GM23338 (cell line): ENCODE data around the gene RHOG. TPM values are rescaled to one million over a fixed set of nuclear protein-coding genes. Genes with fewer than 3 reads are reported as not detected.

Experiments used
- ATAC-seq: fragments of 200-7000 bp; cut with Tn5 transposase; 3 replicates; pipeline ENCODE4 v1.9.1; 2020
- DNase-seq: peaks from one replicate; pipeline ENCODE4 v3.0.0-alpha.2; 2015; ENCODE audit warnings: low spot score
- H2AFZ ChIP-seq: fragments of 200-600 bp; sonication (generic); 2 replicates; pipeline ENCODE4 v1.8.0; 2016; ENCODE audit warnings: antibody characterized with exemption, mild to moderate bottlenecking, moderate library complexity
- H3F3A ChIP-seq: fragments of 200-600 bp; sonication (generic); replicated peaks from 2 replicates; pipeline ENCODE4 v1.8.0; 2017; ENCODE audit warnings: antibody characterized with exemption, mixed run types, low read depth
- H3K27ac ChIP-seq: fragments of 200-600 bp; sonication (generic); 2 replicates; pipeline ENCODE4 v1.6.1; 2016; ENCODE audit warnings: low read depth
- H3K27me3 ChIP-seq: fragments of 200-600 bp; sonication (generic); 2 replicates; pipeline ENCODE4 v1.8.0; 2016; ENCODE audit warnings: mild to moderate bottlenecking, mixed run types, moderate library complexity; ENCODE audit not compliant: insufficient read depth
- H3K36me3 ChIP-seq: fragments of 200-600 bp; sonication (generic); 2 replicates; pipeline ENCODE4 v1.8.0; 2016; ENCODE audit warnings: mild to moderate bottlenecking; ENCODE audit not compliant: insufficient read depth
- H3K4me1 ChIP-seq: fragments of 200-600 bp; sonication (generic); 2 replicates; pipeline ENCODE4 v1.8.0; 2016; ENCODE audit warnings: mild to moderate bottlenecking, moderate library complexity; ENCODE audit not compliant: insufficient read depth
- H3K4me2 ChIP-seq: fragments of 200-600 bp; sonication (generic); 2 replicates; pipeline ENCODE4 v1.7.1; 2017; ENCODE audit warnings: mixed run types
- H3K4me3 ChIP-seq: fragments of 200-600 bp; sonication (generic); 2 replicates; pipeline ENCODE4 v1.6.1; 2016; ENCODE audit warnings: mixed run types
- H3K79me2 ChIP-seq: fragments of 200-600 bp; sonication (generic); replicated peaks from 2 replicates; pipeline ENCODE4 v1.8.0; 2017; ENCODE audit warnings: mild to moderate bottlenecking; ENCODE audit not compliant: insufficient read depth
- H3K9me2 ChIP-seq: fragments of 200-600 bp; sonication (generic); 2 replicates; pipeline ENCODE4 v1.8.0; 2017; ENCODE audit not compliant: insufficient read depth
- H4K20me1 ChIP-seq: fragments of 200-600 bp; sonication (generic); replicated peaks from 2 replicates; pipeline ENCODE4 v1.8.0; 2017; ENCODE audit warnings: mild to moderate bottlenecking; ENCODE audit not compliant: insufficient read depth
- H3K27ac Mint-ChIP-seq: 2 replicates; pipeline ENCODE4 v1.8.0; 2020; ENCODE audit warnings: inconsistent platforms, mild to moderate bottlenecking, moderate library complexity, mixed read lengths
- H3K27me3 Mint-ChIP-seq: 3 replicates; pipeline ENCODE4 v1.8.0; 2022; ENCODE audit warnings: low read depth, mild to moderate bottlenecking, moderate library complexity, mixed read lengths, inconsistent platforms; ENCODE audit not compliant: insufficient read depth, poor library complexity
- H3K36me3 Mint-ChIP-seq: 3 replicates; pipeline ENCODE4 v1.8.0; 2021; ENCODE audit warnings: low read depth, mild to moderate bottlenecking, inconsistent platforms, moderate library complexity, mixed read lengths
- H3K4me1 Mint-ChIP-seq: 3 replicates; pipeline ENCODE4 v1.8.0; 2020; ENCODE audit warnings: mild to moderate bottlenecking, inconsistent platforms, mixed read lengths
- H3K4me3 Mint-ChIP-seq: 3 replicates; pipeline ENCODE4 v1.8.0; 2021; ENCODE audit warnings: moderate library complexity, mild to moderate bottlenecking, inconsistent platforms, mixed read lengths
- H3K9me3 Mint-ChIP-seq: 3 replicates; pipeline ENCODE4 v1.8.0; 2020; ENCODE audit warnings: moderate library complexity, mild to moderate bottlenecking, inconsistent platforms, mixed read lengths
- CREB1 ChIP-seq: fragments of 250-450 bp; sonication (Bioruptor Pico); IDR thresholded peaks from 2 replicates; pipeline ENCODE4 v1.5.0; 2020; ENCODE audit warnings: low read depth, mild to moderate bottlenecking, moderate library complexity
- EZH2 ChIP-seq: fragments of 200-600 bp; sonication (generic); IDR thresholded peaks from one replicate; pipeline ENCODE4 v1.8.0; 2017; ENCODE audit warnings: antibody characterized with exemption, mild to moderate bottlenecking, low read depth; ENCODE audit not compliant: unreplicated experiment
- EZH2phosphoT487 ChIP-seq: fragments of 200-600 bp; sonication (generic); IDR thresholded peaks from one replicate; pipeline ENCODE4 v1.8.1; 2018; ENCODE audit warnings: antibody characterized with exemption; ENCODE audit not compliant: unreplicated experiment
- JUNB ChIP-seq: IDR thresholded peaks from one replicate; pipeline ENCODE4 v1.6.1; 2016; ENCODE audit warnings: antibody characterized with exemption; ENCODE audit not compliant: unreplicated experiment
- NANOG ChIP-seq: IDR thresholded peaks from 2 replicates; pipeline ENCODE4 v1.6.1; 2016; ENCODE audit warnings: antibody characterized with exemption, borderline replicate concordance
- POLR2AphosphoS5 ChIP-seq: IDR thresholded peaks from 2 replicates; pipeline ENCODE4 v1.6.1; 2016; ENCODE audit warnings: antibody characterized with exemption, low read depth
- STAT1 ChIP-seq: IDR thresholded peaks from one replicate; pipeline ENCODE4 v1.6.1; 2016; ENCODE audit warnings: antibody characterized with exemption; ENCODE audit not compliant: unreplicated experiment
- ZNF114 ChIP-seq: fragments of 250-450 bp; sonication (Bioruptor Pico); IDR thresholded peaks from 2 replicates; pipeline ENCODE4 v1.5.0; 2020; ENCODE audit warnings: mild to moderate bottlenecking, moderate library complexity
- ZNF331 ChIP-seq: fragments of 250-450 bp; sonication (Bioruptor Pico); IDR thresholded peaks from 2 replicates; pipeline ENCODE4 v1.5.0; 2020; ENCODE audit warnings: low read depth, mild to moderate bottlenecking, moderate library complexity
- polyA plus RNA-seq: library from polyadenylated mRNA; unstranded; fragments of >200 nt; fragmentation: Nextera tagmentation; extraction: Ambion mirVana; gene quantifications from 2 replicates; pipeline ENCODE4 v1.2.1, GENCODE V29; 2016
- total RNA-seq: library from RNA; depleted of rRNA; stranded (reverse); fragments of >200 nt; shearing (Covaris generic); gene quantifications from 2 replicates; pipeline ENCODE4 v1.2.3, GENCODE V29; 2014
- TF ChIP-seq, protein P1 (sequence below): fragments of 250-450 bp; sonication (Bioruptor Pico); IDR thresholded peaks from 2 replicates; pipeline ENCODE4 v1.5.0; 2020; ENCODE audit warnings: mild to moderate bottlenecking, moderate library complexity
- TF ChIP-seq, protein P2 (sequence below): IDR thresholded peaks from 2 replicates; pipeline ENCODE4 v1.6.1; 2016; ENCODE audit warnings: antibody characterized with exemption
- TF ChIP-seq, protein P3 (sequence below), 2 experiments: fragments of 200-600 bp in 1 of 2; sonication (generic) in 1 of 2; conservative IDR thresholded peaks; 2 replicates each; pipeline versions ENCODE4 v1.5.1 to v1.6.1; 2016 to 2017; ENCODE audit warnings: antibody characterized with exemption in 2 of 2, low read depth in 2 of 2, mild to moderate bottlenecking in 2 of 2, moderate library complexity in 1 of 2

RHOG gene
- total and polyA plus RNA-seq, 2 experiments from 2014 or later: 26.3 to 38.6 TPM

DNA sequence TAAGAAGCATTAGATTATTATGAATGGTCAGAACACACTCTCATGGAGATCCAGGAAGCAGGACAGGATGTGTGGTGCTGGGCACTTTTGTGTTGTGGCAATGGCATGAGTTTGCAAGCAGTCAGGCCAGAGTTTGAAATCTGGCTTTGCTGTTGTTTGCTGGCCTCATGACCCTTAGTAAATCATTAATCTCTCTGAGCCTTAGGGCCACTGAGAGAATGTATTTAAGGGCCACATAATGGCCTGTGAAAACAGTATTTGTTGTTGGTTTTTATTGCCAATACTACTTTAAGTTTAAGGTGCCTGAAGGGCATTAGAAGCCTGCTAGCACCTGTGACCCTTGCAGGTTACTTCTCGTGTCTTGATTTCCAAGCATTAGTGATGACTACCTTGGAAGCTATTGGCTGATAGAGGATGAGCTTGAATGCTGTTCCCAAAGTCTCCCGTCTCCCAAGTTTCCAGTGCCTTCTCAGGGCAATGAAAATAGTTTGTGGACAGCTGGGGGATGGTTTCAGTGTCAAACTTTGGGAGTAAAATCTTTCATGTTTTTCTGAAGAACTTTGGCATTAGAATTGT, 39.3 kb upstream of the RHOG start (continued):
- TF ChIP-seq, protein P1, sequence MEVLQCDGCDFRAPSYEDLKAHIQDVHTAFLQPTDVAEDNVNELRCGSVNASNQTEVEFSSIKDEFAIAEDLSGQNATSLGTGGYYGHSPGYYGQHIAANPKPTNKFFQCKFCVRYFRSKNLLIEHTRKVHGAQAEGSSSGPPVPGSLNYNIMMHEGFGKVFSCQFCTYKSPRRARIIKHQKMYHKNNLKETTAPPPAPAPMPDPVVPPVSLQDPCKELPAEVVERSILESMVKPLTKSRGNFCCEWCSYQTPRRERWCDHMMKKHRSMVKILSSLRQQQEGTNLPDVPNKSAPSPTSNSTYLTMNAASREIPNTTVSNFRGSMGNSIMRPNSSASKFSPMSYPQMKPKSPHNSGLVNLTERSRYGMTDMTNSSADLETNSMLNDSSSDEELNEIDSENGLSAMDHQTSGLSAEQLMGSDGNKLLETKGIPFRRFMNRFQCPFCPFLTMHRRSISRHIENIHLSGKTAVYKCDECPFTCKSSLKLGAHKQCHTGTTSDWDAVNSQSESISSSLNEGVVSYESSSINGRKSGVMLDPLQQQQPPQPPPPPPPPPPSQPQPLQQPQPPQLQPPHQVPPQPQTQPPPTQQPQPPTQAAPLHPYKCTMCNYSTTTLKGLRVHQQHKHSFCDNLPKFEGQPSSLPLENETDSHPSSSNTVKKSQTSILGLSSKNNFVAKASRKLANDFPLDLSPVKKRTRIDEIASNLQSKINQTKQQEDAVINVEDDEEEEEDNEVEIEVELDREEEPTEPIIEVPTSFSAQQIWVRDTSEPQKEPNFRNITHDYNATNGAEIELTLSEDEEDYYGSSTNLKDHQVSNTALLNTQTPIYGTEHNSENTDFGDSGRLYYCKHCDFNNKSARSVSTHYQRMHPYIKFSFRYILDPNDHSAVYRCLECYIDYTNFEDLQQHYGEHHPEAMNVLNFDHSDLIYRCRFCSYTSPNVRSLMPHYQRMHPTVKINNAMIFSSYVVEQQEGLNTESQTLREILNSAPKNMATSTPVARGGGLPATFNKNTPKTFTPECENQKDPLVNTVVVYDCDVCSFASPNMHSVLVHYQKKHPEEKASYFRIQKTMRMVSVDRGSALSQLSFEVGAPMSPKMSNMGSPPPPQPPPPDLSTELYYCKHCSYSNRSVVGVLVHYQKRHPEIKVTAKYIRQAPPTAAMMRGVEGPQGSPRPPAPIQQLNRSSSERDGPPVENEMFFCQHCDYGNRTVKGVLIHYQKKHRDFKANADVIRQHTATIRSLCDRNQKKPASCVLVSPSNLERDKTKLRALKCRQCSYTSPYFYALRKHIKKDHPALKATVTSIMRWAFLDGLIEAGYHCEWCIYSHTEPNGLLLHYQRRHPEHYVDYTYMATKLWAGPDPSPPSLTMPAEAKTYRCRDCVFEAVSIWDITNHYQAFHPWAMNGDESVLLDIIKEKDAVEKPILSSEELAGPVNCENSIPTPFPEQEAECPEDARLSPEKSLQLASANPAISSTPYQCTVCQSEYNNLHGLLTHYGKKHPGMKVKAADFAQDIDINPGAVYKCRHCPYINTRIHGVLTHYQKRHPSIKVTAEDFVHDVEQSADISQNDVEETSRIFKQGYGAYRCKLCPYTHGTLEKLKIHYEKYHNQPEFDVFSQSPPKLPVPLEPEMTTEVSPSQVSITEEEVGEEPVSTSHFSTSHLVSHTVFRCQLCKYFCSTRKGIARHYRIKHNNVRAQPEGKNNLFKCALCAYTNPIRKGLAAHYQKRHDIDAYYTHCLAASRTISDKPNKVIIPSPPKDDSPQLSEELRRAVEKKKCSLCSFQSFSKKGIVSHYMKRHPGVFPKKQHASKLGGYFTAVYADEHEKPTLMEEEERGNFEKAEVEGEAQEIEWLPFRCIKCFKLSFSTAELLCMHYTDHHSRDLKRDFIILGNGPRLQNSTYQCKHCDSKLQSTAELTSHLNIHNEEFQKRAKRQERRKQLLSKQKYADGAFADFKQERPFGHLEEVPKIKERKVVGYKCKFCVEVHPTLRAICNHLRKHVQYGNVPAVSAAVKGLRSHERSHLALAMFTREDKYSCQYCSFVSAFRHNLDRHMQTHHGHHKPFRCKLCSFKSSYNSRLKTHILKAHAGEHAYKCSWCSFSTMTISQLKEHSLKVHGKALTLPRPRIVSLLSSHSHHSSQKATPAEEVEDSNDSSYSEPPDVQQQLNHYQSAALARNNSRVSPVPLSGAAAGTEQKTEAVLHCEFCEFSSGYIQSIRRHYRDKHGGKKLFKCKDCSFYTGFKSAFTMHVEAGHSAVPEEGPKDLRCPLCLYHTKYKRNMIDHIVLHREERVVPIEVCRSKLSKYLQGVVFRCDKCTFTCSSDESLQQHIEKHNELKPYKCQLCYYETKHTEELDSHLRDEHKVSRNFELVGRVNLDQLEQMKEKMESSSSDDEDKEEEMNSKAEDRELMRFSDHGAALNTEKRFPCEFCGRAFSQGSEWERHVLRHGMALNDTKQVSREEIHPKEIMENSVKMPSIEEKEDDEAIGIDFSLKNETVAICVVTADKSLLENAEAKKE (CRISPR knock-in tag): no peak
- no peak for TF ChIP-seq EZH2phosphoT487
- TF ChIP-seq CREB1 (CRISPR knock-in tag): no peak
- TF ChIP-seq ZNF114: no peak
- TF ChIP-seq, protein P2, sequence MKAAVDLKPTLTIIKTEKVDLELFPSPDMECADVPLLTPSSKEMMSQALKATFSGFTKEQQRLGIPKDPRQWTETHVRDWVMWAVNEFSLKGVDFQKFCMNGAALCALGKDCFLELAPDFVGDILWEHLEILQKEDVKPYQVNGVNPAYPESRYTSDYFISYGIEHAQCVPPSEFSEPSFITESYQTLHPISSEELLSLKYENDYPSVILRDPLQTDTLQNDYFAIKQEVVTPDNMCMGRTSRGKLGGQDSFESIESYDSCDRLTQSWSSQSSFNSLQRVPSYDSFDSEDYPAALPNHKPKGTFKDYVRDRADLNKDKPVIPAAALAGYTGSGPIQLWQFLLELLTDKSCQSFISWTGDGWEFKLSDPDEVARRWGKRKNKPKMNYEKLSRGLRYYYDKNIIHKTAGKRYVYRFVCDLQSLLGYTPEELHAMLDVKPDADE: no peak

DNA sequence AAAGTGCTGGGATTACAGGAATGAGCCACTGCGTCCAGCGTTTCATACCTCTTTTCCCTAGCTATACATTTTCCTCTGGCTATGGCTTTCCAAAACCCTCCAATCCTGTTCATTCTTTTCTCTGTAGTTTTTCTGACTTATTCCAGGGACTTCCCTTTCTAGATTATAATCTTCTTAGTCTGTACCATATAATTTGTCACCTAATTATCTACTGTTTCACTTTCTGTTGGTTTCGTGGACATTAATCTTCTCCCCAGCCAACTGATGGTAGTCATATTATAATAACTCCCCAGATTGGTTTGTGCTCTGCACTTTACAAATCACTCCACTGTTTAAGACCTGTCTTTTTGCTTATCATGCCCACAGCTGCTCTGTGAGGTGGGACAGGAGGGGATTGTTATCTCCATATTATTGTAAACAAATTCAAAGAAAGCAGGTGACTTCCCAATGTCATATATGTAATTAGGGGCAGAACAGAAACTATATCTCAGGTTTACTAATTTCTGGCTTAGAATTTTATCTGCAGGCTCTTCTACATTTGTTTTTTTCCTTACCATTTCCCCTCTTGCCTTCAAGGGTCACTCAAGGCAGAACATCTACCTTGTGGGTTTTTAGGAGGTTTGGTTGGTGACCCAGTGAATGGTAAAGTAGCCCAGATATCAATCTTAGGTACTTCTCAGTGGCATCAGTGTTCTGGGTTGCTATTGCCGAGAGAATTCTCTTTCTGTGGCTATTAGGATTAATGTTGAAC, 38.6 kb upstream of the RHOG start:
- no peak overlapping the region for H3K4me3 ChIP-seq
- Mint-ChIP-seq H3K4me3 (no peak overlapping the region), H3K4me1 (peaks cover 13% of the 10 kb centered on the region), H3K27ac (no peak overlapping the region), H3K27me3 (peaks cover 5% of the 10 kb centered on the region), H3K36me3 (no peaks in the 10 kb centered on the region), H3K9me3 (no peaks in the 10 kb centered on the region)
- no peaks in the 10 kb centered on the region for H3K36me3 ChIP-seq
- ATAC-seq: no peak
- no peak for DNase-seq
- no peaks in the 10 kb centered on the region for H3K9me2 ChIP-seq
- no peak overlapping the region for H2AFZ ChIP-seq
- H3K4me1 ChIP-seq: peaks cover 17% of the 10 kb centered on the region
- no peaks in the 10 kb centered on the region for H3K79me2 ChIP-seq
- no peaks in the 10 kb centered on the region for H3K27me3 ChIP-seq
- no peak overlapping the region for H3K4me2 ChIP-seq
- H4K20me1 ChIP-seq: peaks cover 8% of the 10 kb centered on the region
- no peaks in the 10 kb centered on the region for H3F3A ChIP-seq
- no peak overlapping the region for H3K27ac ChIP-seq
- TF ChIP-seq JUNB (no peak), ZNF114 (no peak), ZNF331 (no peak), STAT1 (no peak), CREB1 (CRISPR knock-in tag) (no peak), NANOG (no peak), POLR2AphosphoS5 (no peak), EZH2 (no peak)
- TF ChIP-seq, protein P3, sequence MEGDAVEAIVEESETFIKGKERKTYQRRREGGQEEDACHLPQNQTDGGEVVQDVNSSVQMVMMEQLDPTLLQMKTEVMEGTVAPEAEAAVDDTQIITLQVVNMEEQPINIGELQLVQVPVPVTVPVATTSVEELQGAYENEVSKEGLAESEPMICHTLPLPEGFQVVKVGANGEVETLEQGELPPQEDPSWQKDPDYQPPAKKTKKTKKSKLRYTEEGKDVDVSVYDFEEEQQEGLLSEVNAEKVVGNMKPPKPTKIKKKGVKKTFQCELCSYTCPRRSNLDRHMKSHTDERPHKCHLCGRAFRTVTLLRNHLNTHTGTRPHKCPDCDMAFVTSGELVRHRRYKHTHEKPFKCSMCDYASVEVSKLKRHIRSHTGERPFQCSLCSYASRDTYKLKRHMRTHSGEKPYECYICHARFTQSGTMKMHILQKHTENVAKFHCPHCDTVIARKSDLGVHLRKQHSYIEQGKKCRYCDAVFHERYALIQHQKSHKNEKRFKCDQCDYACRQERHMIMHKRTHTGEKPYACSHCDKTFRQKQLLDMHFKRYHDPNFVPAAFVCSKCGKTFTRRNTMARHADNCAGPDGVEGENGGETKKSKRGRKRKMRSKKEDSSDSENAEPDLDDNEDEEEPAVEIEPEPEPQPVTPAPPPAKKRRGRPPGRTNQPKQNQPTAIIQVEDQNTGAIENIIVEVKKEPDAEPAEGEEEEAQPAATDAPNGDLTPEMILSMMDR (conservative IDR thresholded peaks at IDR 0.05; ENCODE audit: low read depth in 2 of 2): no peak
- TF ChIP-seq, protein P2: no peak
